HG02610 (cell line): Measurements from ENCODE around the gene ZNF202.
"Not testable (repeated sequence)": the region's sequence is repeated elsewhere in the genome, so short reads cannot be mapped to it uniquely, and the experiment has no call there.

ENCODE experiments used
- ATAC-seq: cut with Tn5 transposase; IDR thresholded peaks from one replicate; pipeline ENCODE4 v1.9.1; 2021; ENCODE audit warnings: mild to moderate bottlenecking, moderate library complexity; ENCODE audit not compliant: unreplicated experiment

ZNF202 gene

GRCh38 chr11:123741159-123742030 lies at the start of gene ZNF202:
Gene ZNF202, minus strand, starts transcription at chr11:123741660. Its CDS starts 10,772 bp downstream, at chr11:123730888.
- ATAC-seq = peak; percentile 99

- ATAC-seq = no peak
These were observed 42.1 kb upstream of the ZNF202 start for GRCh38 chr11:123783536-123783935.

- ATAC-seq = no peak
These were observed 37.1 kb upstream of the ZNF202 start for GRCh38 chr11:123778511-123778910.

- no peak for ATAC-seq
These were observed 34.5 kb upstream of the ZNF202 start for GRCh38 chr11:123775715-123776549.

GRCh38 chr11:123775289-123775688 lies 33.8 kb upstream of the ZNF202 start:
- ATAC-seq = no peak

- no peak for ATAC-seq
These were observed 32.5 kb upstream of the ZNF202 start for GRCh38 chr11:123773959-123774358.

- ATAC-seq = no peak
These were observed 31.6 kb upstream of the ZNF202 start for GRCh38 chr11:123773026-123773425.

GRCh38 chr11:123771664-123772063 lies 30.2 kb upstream of the ZNF202 start:
- ATAC-seq = no peak

GRCh38 chr11:123770712-123771111 lies 29.3 kb upstream of the ZNF202 start:
- ATAC-seq = no peak

- no peak for ATAC-seq
These were observed 24.1 kb upstream of the ZNF202 start for GRCh38 chr11:123765601-123766000.

- no peak for ATAC-seq
These were observed 21.0 kb upstream of the ZNF202 start for GRCh38 chr11:123762422-123762821.

GRCh38 chr11:123760894-123761293 lies 19.4 kb upstream of the ZNF202 start:
- peak; percentile 92 for ATAC-seq

GRCh38 chr11:123757976-123758375 lies 16.5 kb upstream of the ZNF202 start:
- ATAC-seq = no peak

- no peak for ATAC-seq
These were observed 14.4 kb upstream of the ZNF202 start for GRCh38 chr11:123755813-123756212.

GRCh38 chr11:123755344-123755743 lies 13.9 kb upstream of the ZNF202 start:
- ATAC-seq = no peak

- ATAC-seq = no peak
These were observed 12.7 kb upstream of the ZNF202 start, which contains the start of gene OR6X1 for GRCh38 chr11:123754101-123754568. Gene OR6X1, minus strand, starts transcription at chr11:123754518. Its CDS starts 0 bp downstream, at chr11:123754518.

- ATAC-seq = peak; percentile 55
These were observed 11.7 kb upstream of the ZNF202 start for GRCh38 chr11:123753110-123753509.

- ATAC-seq = no peak
These were observed 10.3 kb upstream of the ZNF202 start for GRCh38 chr11:123751781-123752180.

- not testable (repeated sequence) for ATAC-seq
These were observed 6.9 kb upstream of the ZNF202 start for GRCh38 chr11:123748349-123748748.

- no peak for ATAC-seq
These were observed 4.4 kb upstream of the ZNF202 start for GRCh38 chr11:123745764-123746451.

GRCh38 chr11:123742724-123743120 lies 1.3 kb upstream of the ZNF202 start:
- no peak for ATAC-seq
